ENCODE results near the gene DUSP6.

Gene DUSP6

GRCh38 chr12:89328151-89329030, 23.9 kb downstream of the DUSP6 start:
- DNase-seq (ENCODE audit: low spot score) = no peak

- DNase-seq (ENCODE audit: low spot score) = no peak
Measured at GRCh38 chr12:89327486-89328094, 24.7 kb downstream of the DUSP6 start.

DNA sequence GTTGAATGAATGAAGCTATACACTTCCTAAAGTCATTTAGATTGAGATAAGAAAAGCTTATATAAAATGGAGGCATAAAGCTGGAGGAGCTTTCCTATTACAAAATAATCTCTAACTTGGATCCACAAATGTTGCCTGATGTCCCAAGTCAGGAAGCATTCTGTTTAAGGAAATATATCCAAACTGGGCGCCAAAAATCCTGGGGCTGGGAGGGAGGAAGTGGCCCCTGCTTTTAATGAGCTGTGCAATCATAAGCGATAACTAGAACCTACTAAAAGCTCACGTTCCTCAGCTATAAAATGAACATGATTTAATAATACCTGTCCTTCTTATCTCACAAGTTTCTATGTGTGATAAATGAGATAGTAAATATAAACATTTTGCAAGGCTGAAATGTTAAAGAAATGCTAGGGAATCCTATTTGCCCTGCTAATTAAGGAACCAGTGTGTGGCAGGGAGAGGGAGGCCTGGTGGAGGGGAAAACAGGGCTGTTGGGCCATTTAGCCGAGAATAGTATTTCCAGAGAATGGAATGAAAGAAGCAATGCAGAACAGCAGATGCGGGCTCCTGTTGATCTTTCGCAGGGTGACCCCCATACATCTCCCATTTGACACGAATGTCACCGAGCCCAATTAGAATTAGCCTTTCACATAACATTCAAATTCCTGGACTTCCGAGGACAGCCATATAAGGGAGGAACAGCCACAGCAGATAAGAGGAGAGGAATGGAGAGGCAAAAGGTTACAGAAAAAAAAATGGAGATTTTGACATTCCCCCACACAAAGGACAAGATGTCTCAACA, 25.9 kb downstream of the DUSP6 start:
- no peak for DNase-seq (ENCODE audit: low spot score)

DNA sequence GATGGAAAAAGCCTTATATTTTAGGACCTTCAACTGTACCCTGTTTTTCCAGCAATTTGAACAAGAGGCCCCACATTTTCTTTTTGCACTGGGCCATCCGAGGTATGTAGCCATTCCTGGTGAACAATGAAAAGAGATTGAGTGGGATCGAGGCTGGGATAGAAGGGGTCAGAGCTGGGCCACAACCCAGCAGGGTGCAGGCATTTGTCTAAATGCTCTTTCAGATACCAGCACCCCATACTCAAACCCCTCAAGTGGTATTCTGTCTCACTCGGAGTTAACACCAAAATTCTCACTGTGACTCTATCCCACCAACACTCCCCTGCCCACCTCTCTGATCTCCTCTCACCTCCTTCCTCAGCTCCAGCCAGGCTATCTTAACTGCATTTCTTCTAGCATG, 26.8 kb downstream of the DUSP6 start:
- DNase-seq (ENCODE audit: low spot score) = no peak

GRCh38 chr12:89324437-89324836, 27.9 kb downstream of the DUSP6 start:
- DNase-seq (ENCODE audit: low spot score) = no peak

GRCh38 chr12:89323568-89324218, 28.6 kb downstream of the DUSP6 start:
- DNase-seq (ENCODE audit: low spot score) = no peak

GRCh38 chr12:89320735-89321134, 31.6 kb downstream of the DUSP6 start:
- DNase-seq (ENCODE audit: low spot score) = no peak

DNA sequence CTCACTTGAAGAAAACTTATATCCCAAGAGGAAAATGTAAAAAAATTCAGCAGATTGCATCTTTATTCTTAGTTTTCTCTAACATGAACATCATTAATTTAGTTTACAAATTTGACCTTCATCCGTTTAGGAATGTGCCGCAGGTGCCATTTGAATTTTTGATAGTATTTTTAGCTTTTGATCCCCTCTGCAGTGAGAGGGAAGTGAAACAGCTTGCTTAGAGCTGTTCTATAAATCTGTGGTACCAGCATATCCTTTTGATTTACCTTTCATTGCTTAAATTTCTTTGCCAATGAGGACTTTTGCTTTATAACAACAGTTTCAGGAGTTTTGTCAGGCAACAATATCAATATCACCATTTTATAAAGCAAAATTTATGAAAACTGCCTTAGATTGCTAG, 32.7 kb downstream of the DUSP6 start:
- DNase-seq (ENCODE audit: low spot score) = no peak

GRCh38 chr12:89319122-89319521, 33.2 kb downstream of the DUSP6 start:
- no peak for DNase-seq (ENCODE audit: low spot score)

DNA sequence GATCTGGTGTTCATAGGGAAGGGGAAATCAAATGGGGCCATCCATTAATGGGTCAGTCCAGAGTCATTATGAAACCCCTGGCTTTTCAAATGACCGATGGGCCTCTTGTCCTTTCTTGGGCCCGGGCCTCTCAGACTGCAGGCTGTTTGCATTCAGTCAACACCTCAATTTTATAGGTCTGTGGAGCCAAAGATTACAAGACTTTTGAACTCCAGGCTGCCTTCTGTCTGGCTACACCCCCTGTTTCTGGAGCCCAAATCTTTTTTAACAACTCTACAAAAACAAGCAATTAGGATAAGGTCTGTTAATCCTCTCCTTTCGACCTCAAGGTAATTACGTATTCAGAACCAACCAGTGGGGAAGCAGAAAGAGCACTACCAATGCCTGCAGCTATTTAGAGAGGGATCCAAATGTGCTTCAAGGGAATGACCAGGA, 35.6 kb downstream of the DUSP6 start:
- DNase-seq (ENCODE audit: low spot score) = no peak

DNA sequence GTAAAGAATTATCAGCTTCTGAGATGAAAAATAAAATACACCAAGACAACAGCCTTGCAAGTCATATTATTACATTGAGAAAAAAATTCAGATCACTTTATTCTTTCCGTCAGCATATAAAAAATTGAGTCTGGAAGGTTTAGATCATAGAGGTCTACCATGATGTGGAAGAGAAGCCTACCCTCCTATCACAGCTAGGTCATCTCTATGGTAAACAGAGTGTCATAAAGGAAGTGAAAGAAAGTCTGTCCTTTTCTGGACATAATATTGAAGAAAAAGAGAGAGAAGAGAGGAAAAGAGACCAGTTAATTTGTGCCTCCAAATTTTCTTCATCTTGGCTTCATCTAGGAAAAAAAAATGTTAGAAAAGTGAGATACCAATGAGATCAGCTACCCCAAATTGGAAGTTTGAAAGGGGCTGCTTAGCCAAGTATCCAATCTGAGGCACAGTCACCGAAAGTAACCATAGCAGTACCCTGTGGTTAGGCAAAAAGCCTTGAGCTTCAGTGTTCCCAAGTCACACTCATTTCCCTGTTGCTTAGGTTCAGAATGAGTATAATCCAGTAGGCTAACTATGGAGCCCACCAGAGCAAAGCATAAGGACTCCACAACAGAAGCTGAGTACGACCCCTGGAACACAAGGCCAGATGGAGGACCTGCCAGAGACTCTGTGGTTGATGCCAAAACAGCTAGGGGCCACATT, 38.1 kb downstream of the DUSP6 start:
- no peak for DNase-seq (ENCODE audit: low spot score)

GRCh38 chr12:89311703-89312293, 40.5 kb downstream of the DUSP6 start:
- no peak for DNase-seq (ENCODE audit: low spot score)

DNA sequence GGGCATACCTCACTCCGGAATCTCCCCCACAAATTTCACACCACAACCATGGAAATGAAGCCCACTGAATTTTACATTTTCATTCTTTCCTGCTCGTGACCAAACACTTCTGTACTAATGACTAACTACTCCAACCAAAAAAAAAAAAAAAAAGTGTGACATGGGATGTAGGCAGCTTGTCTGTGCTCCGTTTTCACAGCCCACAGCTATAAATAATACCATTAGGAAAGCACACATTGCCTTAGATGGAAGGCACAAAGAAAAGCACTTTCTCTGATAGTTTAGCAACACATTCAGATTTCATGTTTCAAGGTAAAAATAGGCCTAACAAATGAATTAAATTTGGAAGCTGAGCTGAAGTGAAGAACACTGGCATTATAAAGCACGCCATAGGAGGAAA, 42.5 kb downstream of the DUSP6 start:
- DNase-seq (ENCODE audit: low spot score) = no peak

GRCh38 chr12:89309440-89309802, 42.9 kb downstream of the DUSP6 start:
- DNase-seq (ENCODE audit: low spot score) = no peak

DNA sequence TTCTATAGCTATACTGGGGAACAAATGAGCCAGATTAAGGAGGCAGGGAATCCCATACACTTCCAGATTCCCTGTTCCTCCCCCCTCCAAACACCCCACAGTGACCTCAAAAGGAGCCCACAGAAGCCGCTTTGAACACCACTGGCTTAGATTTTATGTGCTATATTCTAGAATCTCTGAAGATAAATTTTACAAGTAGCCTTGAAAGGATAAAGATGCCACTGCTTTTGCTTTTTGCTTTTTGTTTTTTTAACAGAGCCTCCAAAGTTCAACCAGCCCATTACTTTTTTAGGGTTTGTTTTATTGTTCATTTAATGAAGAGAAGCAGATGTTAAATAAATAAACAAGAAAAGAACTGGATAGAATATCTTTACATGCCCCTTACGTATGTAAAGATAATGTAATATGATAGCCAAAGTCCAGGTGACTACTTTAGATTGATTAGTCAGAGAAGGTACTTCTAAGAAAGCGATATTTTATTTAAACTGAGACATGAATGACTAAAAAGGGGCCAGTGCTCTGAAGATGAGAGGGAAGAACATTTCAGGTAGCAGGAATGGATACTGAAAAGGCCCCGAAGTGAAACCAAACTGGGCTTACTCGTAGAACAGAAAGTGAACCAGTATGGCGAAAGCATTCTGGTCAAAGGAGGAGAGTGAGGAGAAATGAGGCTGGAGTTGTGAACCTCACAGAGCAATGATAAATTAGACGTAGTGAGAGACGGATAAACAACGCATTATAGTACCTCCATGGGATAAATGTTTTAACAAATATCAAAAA, 44.6 kb downstream of the DUSP6 start:
- no peak for DNase-seq (ENCODE audit: low spot score)

DNA sequence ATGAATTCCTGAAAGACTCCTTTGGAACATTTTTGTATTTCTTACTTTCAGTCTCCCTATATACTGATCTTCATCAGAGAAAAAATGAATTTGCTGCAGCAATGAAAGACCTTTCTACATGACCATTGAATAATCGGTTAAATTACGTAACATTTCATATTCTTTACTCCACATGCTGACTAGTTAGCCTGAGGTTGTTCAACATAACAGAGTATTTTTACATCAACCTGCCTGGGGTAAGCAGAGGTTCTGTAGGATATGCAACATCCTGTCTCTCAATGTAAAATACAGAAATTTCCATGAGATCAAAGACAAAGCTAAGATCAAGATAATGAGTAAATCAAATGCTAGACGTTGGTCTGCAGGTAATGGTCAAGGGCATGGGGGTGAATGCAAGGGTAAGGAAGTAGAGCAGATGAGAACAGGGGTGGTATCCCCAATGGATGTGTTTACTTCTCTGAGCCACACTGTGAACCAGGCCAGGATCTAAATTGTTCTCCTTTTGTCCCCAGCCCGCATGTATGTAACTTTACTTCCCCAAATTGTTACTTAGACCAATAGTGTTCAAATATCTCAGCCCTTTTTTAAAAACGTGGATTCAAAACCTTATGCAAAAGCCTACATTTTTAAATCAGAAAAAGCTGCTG, 45.4 kb downstream of the DUSP6 start:
- no peak for DNase-seq (ENCODE audit: low spot score)

DNA sequence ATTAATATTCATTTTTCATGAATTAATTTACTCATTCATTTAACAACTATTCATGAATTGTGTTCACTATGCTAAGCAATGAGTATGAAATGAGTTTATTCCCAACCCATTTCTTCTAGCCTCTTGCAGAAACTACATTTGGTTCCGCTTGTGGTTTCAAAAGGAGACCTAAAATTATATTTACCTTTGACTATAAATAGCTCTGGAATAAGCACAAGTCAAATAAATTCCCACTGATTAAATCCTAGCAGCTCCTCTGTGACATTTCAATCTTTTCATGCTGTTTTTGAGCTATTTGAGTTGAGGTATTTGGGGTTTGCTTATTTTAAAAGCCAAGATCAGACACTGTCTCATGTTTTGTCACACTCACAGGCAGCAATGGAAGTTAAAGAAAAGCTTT, 46.9 kb downstream of the DUSP6 start:
- DNase-seq (ENCODE audit: low spot score) = no peak

- DNase-seq (ENCODE audit: low spot score) = no peak
Measured at GRCh38 chr12:89299931-89300330, 52.4 kb downstream of the DUSP6 start.

- DNase-seq (ENCODE audit: low spot score) = no peak
Measured at GRCh38 chr12:89299417-89299816, 52.9 kb downstream of the DUSP6 start.
